Stimulated activated CD8-positive, alpha-beta memory T cell treated with anti-CD3 and anti-CD28 coated beads, Interleukin-15, amount 100 ng/mL, for 48 hours (primary cell): ENCODE measurements around the gene CELF1.

Experiments used
- DNase-seq, 2 donors: peaks; one replicate each; pipeline ENCODE4 v3.0.0-alpha.2; 2020; ENCODE audit warnings: low read depth in 2 of 2

CELF1 gene

GRCh38 chr11:47552566-47553405 is at the start of gene CELF1:
Gene CELF1, minus strand, starts transcription at chr11:47553132. Its CDS starts 53,609 bp downstream, at chr11:47499523.
- DNase-seq = peak; percentile 88 to 89

- no peak for DNase-seq
Measured at GRCh38 chr11:47599902-47600301, 47.0 kb upstream of the CELF1 start.

- no peak for DNase-seq
Measured at GRCh38 chr11:47595967-47596366, 43.0 kb upstream of the CELF1 start.

- no peak for DNase-seq
Measured at GRCh38 chr11:47595029-47595428, 42.1 kb upstream of the CELF1 start.

GRCh38 chr11:47593934-47594855 is 41.3 kb upstream of the CELF1 start, which contains the start of gene C1QTNF4:
Gene C1QTNF4, minus strand, starts transcription at chr11:47594411. Its CDS starts 3,601 bp downstream, at chr11:47590810.
- DNase-seq = no peak

- DNase-seq = no peak
Measured at GRCh38 chr11:47593492-47593933, 40.6 kb upstream of the CELF1 start.

- DNase-seq = no peak
Measured at GRCh38 chr11:47592970-47593369, 40.0 kb upstream of the CELF1 start.

- DNase-seq = no peak
Measured at GRCh38 chr11:47592251-47592650, 39.3 kb upstream of the CELF1 start.

- DNase-seq = no peak
Measured at GRCh38 chr11:47591764-47592163, 38.8 kb upstream of the CELF1 start.

- DNase-seq = no peak
Measured at GRCh38 chr11:47589977-47590861, 37.3 kb upstream of the CELF1 start.

GRCh38 chr11:47589584-47589976 is 36.6 kb upstream of the CELF1 start:
- DNase-seq = no peak

GRCh38 chr11:47589118-47589517 is 36.2 kb upstream of the CELF1 start:
- no peak for DNase-seq

GRCh38 chr11:47587723-47588326 is 34.9 kb upstream of the CELF1 start:
- no peak for DNase-seq

GRCh38 chr11:47587039-47587716 is 34.2 kb upstream of the CELF1 start:
- no peak for DNase-seq

GRCh38 chr11:47586098-47586855 is 33.3 kb upstream of the CELF1 start, which contains the start of gene FAM180B:
Gene FAM180B, plus strand, starts transcription at chr11:47586678. Its CDS starts 91 bp downstream, at chr11:47586769.
- no peak for DNase-seq

- no peak for DNase-seq
Measured at GRCh38 chr11:47583844-47584243, 30.9 kb upstream of the CELF1 start.

- DNase-seq = peak; percentile 74 to 79
Measured at GRCh38 chr11:47578524-47579494, 25.9 kb upstream of the CELF1 start, which contains the start of the genes KBTBD4 and NDUFS3. Gene KBTBD4, minus strand, starts transcription at chr11:47578970. Its CDS starts 19 bp downstream, at chr11:47578951. Gene NDUFS3, plus strand, starts transcription at chr11:47579074. Its CDS starts 18 bp downstream, at chr11:47579092.

GRCh38 chr11:47577460-47578041 is 24.6 kb upstream of the CELF1 start:
- DNase-seq = no peak
